Measurements from ENCODE around the gene KCNQ1.

DNA sequence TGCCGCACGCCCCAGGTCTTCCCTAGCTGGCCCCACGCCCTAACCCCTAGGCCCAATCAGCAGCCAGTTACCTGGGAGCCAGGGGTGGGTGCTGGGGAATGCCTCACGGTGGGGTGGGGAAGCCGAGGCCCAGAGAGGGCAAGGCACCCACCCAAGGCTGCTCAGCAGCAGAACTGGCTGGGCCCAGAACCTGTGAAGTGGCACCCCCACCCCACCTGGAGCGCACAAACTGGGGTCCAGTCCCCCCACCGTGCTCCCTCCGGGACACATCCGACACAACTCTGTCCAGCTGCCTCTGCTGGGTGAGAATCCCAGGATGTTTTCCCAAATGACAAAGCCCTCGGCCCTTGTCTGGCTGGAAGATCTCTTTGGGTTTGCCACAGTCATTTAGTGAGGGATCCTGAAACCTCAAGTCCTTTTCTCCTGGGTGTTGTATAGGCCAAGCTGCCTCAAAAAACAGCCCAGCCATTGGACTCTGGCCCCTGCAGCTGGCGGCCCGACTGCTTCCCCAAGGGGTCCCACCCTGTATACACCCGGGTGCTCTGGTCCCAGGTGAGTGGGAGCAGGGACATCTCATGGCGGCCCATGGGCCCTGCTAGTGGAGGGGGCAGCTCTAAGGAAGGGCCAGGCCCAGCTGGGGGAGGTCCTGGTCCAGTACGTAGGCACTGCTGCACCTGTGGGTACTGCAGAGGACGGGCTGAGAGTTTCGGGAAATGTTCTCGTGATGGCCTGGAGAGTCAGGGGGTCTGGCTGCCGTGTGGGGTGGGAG is 23.4 kb upstream of the KCNQ1 start:
- TF ChIP-seq, protein P1, sequence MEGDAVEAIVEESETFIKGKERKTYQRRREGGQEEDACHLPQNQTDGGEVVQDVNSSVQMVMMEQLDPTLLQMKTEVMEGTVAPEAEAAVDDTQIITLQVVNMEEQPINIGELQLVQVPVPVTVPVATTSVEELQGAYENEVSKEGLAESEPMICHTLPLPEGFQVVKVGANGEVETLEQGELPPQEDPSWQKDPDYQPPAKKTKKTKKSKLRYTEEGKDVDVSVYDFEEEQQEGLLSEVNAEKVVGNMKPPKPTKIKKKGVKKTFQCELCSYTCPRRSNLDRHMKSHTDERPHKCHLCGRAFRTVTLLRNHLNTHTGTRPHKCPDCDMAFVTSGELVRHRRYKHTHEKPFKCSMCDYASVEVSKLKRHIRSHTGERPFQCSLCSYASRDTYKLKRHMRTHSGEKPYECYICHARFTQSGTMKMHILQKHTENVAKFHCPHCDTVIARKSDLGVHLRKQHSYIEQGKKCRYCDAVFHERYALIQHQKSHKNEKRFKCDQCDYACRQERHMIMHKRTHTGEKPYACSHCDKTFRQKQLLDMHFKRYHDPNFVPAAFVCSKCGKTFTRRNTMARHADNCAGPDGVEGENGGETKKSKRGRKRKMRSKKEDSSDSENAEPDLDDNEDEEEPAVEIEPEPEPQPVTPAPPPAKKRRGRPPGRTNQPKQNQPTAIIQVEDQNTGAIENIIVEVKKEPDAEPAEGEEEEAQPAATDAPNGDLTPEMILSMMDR (IDR thresholded peaks at IDR 0.05; ENCODE audit: extremely low read depth in 1 of 2, insufficient read depth in 1 of 2, low read depth in 1 of 2, low read length in 2 of 2), result no peak
- no peak for TF ChIP-seq JUN (IDR thresholded peaks at IDR 0.05; ENCODE audit: borderline replicate concordance, insufficient read depth, insufficient read length, low read depth)
- no peak for TF ChIP-seq GATA2 (IDR thresholded peaks at IDR 0.05; ENCODE audit: insufficient read depth, insufficient read length, low read depth, low read length)
- TF ChIP-seq POLR2A (IDR thresholded peaks at IDR 0.05; ENCODE audit: low read depth, low read length), result no peak
- TF ChIP-seq MYC (IDR thresholded peaks at IDR 0.05; ENCODE audit: low read depth, low read length), result no peak
- TF ChIP-seq EZH2 (IDR thresholded peaks at IDR 0.05; ENCODE audit: borderline replicate concordance, low read depth, low read length, severe bottlenecking), result no peak
